Measurements from ENCODE around the gene CYS1. TPM values are rescaled to one million over a fixed set of nuclear protein-coding genes. Genes with fewer than 3 reads are reported as not detected.

The CYS1 gene
- total RNA-seq, 4 donors from 2014 or later, result 0.59 to 47.2 (median 2.7) TPM

DNA sequence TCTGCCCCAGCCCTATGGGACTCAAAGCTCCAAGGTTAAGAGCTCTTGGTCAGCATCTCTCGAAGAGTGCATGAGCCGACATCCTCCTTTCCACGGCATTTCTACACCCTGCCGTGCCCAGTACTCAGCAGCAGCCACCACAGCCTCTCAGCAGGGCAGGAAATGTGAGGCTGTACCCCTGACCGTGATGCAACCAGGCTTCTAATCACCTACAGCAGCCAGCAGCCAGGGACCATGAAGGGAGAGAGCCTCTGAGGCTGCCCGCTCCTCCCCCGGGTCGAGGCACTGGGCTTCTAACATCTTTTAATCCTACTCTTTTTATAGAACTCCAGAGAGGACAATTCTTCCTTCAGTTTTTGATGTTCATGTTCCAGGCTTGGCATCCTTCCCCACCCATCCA lies 6.5 kb downstream of the CYS1 start:
- no peaks in the 10 kb centered on the region for H3K36me3 ChIP-seq
- no peak for DNase-seq
- H3K27me3 ChIP-seq, result no peaks in the 10 kb centered on the region
- intact Hi-C loops (cut with DNase I), result loop anchor here (5.0 kb wide), 1 partner anchor 364 kb away; no protein-coding TSS in a partner anchor
- no peak for TF ChIP-seq POLR2A (IDR thresholded peaks at IDR 0.05)
- TF ChIP-seq, protein P1, sequence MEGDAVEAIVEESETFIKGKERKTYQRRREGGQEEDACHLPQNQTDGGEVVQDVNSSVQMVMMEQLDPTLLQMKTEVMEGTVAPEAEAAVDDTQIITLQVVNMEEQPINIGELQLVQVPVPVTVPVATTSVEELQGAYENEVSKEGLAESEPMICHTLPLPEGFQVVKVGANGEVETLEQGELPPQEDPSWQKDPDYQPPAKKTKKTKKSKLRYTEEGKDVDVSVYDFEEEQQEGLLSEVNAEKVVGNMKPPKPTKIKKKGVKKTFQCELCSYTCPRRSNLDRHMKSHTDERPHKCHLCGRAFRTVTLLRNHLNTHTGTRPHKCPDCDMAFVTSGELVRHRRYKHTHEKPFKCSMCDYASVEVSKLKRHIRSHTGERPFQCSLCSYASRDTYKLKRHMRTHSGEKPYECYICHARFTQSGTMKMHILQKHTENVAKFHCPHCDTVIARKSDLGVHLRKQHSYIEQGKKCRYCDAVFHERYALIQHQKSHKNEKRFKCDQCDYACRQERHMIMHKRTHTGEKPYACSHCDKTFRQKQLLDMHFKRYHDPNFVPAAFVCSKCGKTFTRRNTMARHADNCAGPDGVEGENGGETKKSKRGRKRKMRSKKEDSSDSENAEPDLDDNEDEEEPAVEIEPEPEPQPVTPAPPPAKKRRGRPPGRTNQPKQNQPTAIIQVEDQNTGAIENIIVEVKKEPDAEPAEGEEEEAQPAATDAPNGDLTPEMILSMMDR (IDR thresholded peaks at IDR 0.05), result no peak
- H3K27ac ChIP-seq, result no peak overlapping the region
- peaks cover under 1 to 16% of the 10 kb centered on the region in 2 donors for H3K4me1 ChIP-seq
- H3K4me3 ChIP-seq (replicated peaks in 1 of 3), result no peak overlapping the region
- WGBS, 2 donors, result 76 to 81% methylated on average over 6 to 7 of the region's 8 CpGs
- H3K9me3 ChIP-seq, result no peaks in the 10 kb centered on the region

DNA sequence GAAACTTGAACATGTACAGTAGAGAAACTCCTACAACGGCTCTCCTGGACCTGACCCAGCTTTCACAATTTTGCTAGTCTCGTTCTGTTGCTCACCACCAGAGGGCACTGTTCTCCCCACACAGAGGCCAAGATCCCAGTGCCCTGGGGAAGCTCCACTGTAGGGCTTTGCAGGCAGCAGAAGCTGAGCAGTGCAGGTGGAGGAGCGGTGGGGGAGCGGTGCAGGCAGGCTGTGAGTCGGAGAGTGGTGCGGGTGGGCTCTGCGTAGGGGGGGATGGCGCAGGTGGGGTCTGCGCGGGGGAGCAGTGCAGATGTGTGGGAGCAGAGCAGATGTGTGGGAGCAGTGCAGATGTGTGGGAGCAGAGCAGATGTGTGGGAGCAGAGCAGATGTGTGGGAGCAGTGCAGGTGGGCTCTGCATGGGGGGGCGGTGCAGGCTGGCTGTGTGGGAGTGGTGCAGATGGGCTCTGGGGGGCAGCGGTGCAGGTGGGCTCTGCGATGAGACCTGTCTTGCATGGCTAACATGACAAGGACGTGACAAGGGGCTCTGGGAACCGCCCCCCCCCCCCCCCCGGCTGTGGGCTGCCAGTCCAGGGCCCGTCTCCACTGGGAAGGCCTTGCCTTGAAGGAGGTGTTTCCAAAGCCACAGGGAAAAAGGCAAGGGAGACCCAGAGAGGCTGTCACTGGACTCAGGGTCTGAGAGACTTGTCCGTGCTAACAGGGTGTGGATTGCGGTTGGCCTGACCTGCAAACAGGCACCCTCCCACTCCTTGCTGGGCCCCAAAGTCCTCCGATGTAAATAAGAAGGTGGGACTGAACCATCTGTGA lies 7.3 kb downstream of the CYS1 start:
- intact Hi-C loops (cut with DNase I), result loop anchor here (5.0 kb wide), 1 partner anchor 364 kb away; no protein-coding TSS in a partner anchor
- H3K36me3 ChIP-seq, result no peaks in the 10 kb centered on the region
- no peaks in the 10 kb centered on the region for H3K9me3 ChIP-seq
- no peaks in the 10 kb centered on the region for H3K27me3 ChIP-seq
- peaks cover 0 to 10% of the 10 kb centered on the region in 2 donors for H3K4me1 ChIP-seq
- WGBS, 2 donors, result 28 to 29% methylated on average over 17 of the region's 20 CpGs
- TF ChIP-seq, protein P1 (IDR thresholded peaks at IDR 0.05), result peak; percentile 54 to 89 (median 84)
- TF ChIP-seq POLR2A (IDR thresholded peaks at IDR 0.05), result no peak
- H3K4me3 ChIP-seq (replicated peaks in 1 of 3), result no peak overlapping the region
- DNase-seq, result peak; percentile 80 to 85
- H3K27ac ChIP-seq, result no peak overlapping the region

DNA sequence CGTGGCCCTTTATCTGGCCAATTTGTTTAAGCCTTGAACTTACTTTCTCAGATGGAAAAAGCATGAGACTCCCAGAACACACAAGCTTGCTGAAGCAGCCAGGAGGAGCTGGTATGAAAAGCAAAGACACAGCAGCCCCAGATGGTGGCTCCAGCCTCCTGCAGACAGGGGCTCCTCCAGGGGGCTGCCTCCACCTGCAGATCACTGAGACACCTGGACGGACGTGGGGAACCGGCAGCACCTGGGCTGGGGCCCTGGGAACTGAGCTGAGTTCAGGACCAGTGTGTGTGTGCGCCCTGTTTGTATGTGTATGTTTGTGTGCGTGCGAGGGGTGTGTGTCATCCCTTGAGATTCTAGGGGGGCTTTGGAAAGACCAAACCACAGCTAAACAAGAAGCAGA lies 8.6 kb downstream of the CYS1 start:
- Histone ChIP-seq H3K36me3 (no peaks in the 10 kb centered on the region), H3K9me3 (no peaks in the 10 kb centered on the region), H3K27me3 (no peaks in the 10 kb centered on the region), H3K4me1 (peaks cover 0 to 6% of the 10 kb centered on the region in 2 donors), H3K4me3 (replicated peaks in 1 of 3) (no peak overlapping the region), H3K27ac (no peak overlapping the region)
- TF ChIP-seq, protein P1 (IDR thresholded peaks at IDR 0.05), result no peak
- TF ChIP-seq POLR2A (IDR thresholded peaks at IDR 0.05), result no peak
- DNase-seq, result no peak
- 93 to 99% methylated on average over 7 of the region's 7 CpGs for WGBS, 2 donors
- intact Hi-C loops (cut with DNase I), result loop anchor here (5.0 kb wide), 1 partner anchor 366 kb away; no protein-coding TSS in a partner anchor

DNA sequence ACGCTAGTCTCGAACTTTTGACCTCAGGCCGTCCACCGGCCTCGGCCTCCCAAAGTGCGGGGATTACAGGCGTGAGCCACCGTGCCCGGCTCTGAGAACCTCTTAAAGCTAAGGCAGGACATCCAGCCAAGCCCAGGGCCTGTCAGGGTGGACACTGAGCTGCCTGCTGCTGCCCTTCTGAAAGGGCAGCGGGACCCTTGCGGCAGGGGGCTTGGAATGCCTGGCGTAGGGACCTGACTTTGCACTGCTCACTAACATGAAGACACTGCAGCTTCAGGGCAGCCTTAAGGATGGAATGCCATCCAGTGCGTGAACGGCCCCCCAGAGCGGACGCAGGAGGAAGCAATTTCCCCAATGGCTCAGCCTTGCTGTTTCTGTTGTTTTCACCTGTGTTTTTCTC lies 9.0 kb downstream of the CYS1 start:
- no peaks in the 10 kb centered on the region for H3K9me3 ChIP-seq
- H3K27ac ChIP-seq, result no peak overlapping the region
- WGBS, 2 donors, result 97 to 98% methylated on average over 14 to 16 of the region's 16 CpGs
- H3K4me3 ChIP-seq (replicated peaks in 1 of 3), result no peak overlapping the region
- H3K36me3 ChIP-seq, result no peaks in the 10 kb centered on the region
- H3K4me1 ChIP-seq, result peaks cover 0 to 6% of the 10 kb centered on the region in 2 donors
- no peak for TF ChIP-seq POLR2A (IDR thresholded peaks at IDR 0.05)
- TF ChIP-seq, protein P1 (IDR thresholded peaks at IDR 0.05), result no peak
- intact Hi-C loops (cut with DNase I), result loop anchor here (5.0 kb wide), 1 partner anchor 366 kb away; no protein-coding TSS in a partner anchor
- H3K27me3 ChIP-seq, result no peaks in the 10 kb centered on the region
- no peak for DNase-seq

DNA sequence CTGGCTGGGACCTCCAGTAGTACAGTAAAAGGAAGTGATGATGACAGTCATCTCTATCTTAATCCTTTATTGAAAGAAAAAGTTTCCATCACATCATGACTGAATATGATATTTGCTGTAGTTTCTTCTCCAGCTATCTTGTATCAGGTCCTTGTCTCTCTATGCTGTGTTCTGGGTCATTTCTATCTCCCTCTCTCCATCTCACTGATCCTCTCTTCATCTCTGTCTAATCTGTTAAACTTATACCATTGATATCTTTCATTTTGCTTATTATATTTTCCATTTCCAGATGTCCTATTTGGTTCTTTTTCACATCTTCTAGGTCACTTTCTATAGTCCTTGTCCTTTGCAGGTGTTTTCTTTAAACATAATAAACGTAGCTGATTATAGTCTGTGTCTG lies 12.3 kb downstream of the CYS1 start:
- no peak for TF ChIP-seq POLR2A (IDR thresholded peaks at IDR 0.05)
- TF ChIP-seq, protein P1 (IDR thresholded peaks at IDR 0.05), result no peak
- WGBS, 2 donors, result 93 to 100% methylated on average over 1 of the region's 1 CpG
- no peak for DNase-seq
- Histone ChIP-seq H3K36me3 (no peaks in the 10 kb centered on the region), H3K27ac (no peak overlapping the region), H3K9me3 (no peaks in the 10 kb centered on the region), H3K27me3 (no peaks in the 10 kb centered on the region), H3K4me3 (replicated peaks in 1 of 3) (no peak overlapping the region), H3K4me1 (peaks cover 0 to 3% of the 10 kb centered on the region in 2 donors)
- intact Hi-C loops (cut with DNase I), result no loop called here
